ENCODE measurements around the gene BTBD6.

DNA sequence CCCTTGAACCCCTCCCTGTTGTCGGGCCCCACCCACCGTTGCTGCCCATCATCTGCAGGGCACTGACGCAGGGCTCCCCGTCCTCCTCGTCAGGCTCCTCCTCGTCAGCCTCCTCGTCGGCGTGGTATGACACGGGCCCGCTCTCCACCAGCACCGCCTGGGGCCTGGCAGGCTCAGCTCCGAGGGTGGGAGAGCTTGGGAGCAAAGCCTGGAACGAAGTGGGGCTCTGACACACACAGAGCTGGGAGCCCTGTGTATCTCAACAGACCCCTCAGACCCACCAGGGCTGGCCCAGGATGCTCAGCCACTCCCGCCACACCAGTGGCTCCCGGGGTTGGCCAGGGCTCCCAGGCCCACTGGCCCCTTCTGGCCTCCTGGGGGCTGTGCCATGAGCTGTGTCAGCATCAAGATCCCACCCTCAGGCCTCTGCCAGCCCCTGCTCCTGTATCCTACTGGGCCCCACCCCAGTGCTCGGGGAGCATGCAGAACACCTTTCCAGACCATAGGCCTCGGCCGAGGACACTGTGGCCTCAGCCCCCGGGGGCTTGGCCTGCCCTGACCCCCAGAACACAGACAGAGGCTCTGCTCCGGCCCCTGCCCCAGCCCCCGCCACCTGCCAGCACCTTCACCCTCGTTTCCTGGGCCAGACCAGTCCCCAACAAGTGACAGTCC lies 37.1 kb upstream of the BTBD6 start:
- TF ChIP-seq ATF1 (CRISPR knock-in tag; IDR thresholded peaks at IDR 0.05) = no peak
- no peak for TF ChIP-seq CTCF (IDR thresholded peaks at IDR 0.05)
- TF ChIP-seq MYBL2 (CRISPR knock-in tag; IDR thresholded peaks at IDR 0.05) = no peak
- TF ChIP-seq ZNF232 (CRISPR knock-in tag; IDR thresholded peaks at IDR 0.05) = no peak
- TF ChIP-seq RELA (CRISPR knock-in tag; IDR thresholded peaks at IDR 0.05; ENCODE audit: borderline replicate concordance) = no peak
